ENCODE measurements around the gene FAM200C. TPM values are rescaled to one million over a fixed set of nuclear protein-coding genes. Genes with fewer than 3 reads are reported as not detected.

FAM200C gene
- polyA plus RNA-seq, 1 donor (not counting 4 experiments of a cell fraction or from before 2014, with no cell fraction given): 1.7 TPM

- H3K9me3 ChIP-seq (ENCODE audit: control insufficient read depth, low read depth, low read length): no peaks in the 10 kb centered on the region
- peaks cover 9% of the 10 kb centered on the region for H3K4me1 ChIP-seq (ENCODE audit: control insufficient read depth, extremely low read depth, insufficient read depth, low read length)
- dilution Hi-C loops (cut with MboI; ENCODE audit: extremely low pct_ligation_motif_present, low sequenced_read_pairs): no loop called here
- no peaks in the 10 kb centered on the region for H3K79me2 ChIP-seq (ENCODE audit: control insufficient read depth, insufficient read depth, low read length)
- no peak overlapping the region for H3K4me2 ChIP-seq (ENCODE audit: control insufficient read depth, extremely low read depth, insufficient read depth, low read depth, low read length)
- H4K20me1 ChIP-seq (ENCODE audit: control insufficient read depth, extremely low read depth, insufficient read depth, low read length): no peaks in the 10 kb centered on the region
- no peak overlapping the region for H3K9ac ChIP-seq (ENCODE audit: control insufficient read depth, extremely low read depth, insufficient read depth, low read length)
- no peak for TF ChIP-seq EZH2 (IDR thresholded peaks at IDR 0.05; ENCODE audit: low read length)
- no peak overlapping the region for H2AFZ ChIP-seq (ENCODE audit: control insufficient read depth, low read length)
- H3K4me3 ChIP-seq (ENCODE audit: control insufficient read depth in 2 of 3, extremely low read depth in 1 of 3, insufficient read depth in 2 of 3, low read depth in 1 of 3, low read length in 3 of 3): no peak overlapping the region
- no peaks in the 10 kb centered on the region for H3K36me3 ChIP-seq (ENCODE audit: control insufficient read depth in 2 of 2, extremely low read depth in 1 of 2, insufficient read depth in 2 of 2, low read length in 2 of 2)
- DNase-seq (ENCODE audit: low read depth, low spot score): no peak
- H3K9me1 ChIP-seq (ENCODE audit: control insufficient read depth, extremely low read depth, insufficient read depth, low read length): no peaks in the 10 kb centered on the region
- H3K27me3 ChIP-seq (ENCODE audit: control insufficient read depth, extremely low read depth, insufficient read depth, low read length): no peaks in the 10 kb centered on the region
- no peak for FAIRE-seq
- H3K27ac ChIP-seq (ENCODE audit: control insufficient read depth, insufficient read depth, low read length): no peak overlapping the region
These were observed 41.5 kb upstream of the FAM200C start for GRCh38 chr5:160441311-160441781.

GRCh38 chr5:160439205-160439600, 39.3 kb upstream of the FAM200C start:
- no peak overlapping the region for H3K27ac ChIP-seq (ENCODE audit: control insufficient read depth, insufficient read depth, low read length)
- no peaks in the 10 kb centered on the region for H4K20me1 ChIP-seq (ENCODE audit: control insufficient read depth, extremely low read depth, insufficient read depth, low read length)
- no peak for DNase-seq (ENCODE audit: low read depth, low spot score)
- peak overlapping the region; percentile 96 for H2AFZ ChIP-seq (ENCODE audit: control insufficient read depth, low read length)
- TF ChIP-seq EZH2 (IDR thresholded peaks at IDR 0.05; ENCODE audit: low read length) (no peak), CTCF (optimal IDR thresholded peaks at IDR 0.05 in 1 of 3, IDR thresholded peaks at IDR 0.05 in 1 of 3, conservative IDR thresholded peaks at IDR 0.05 in 1 of 3; ENCODE audit: extremely low read depth in 1 of 3, insufficient read depth in 2 of 3, low read length in 3 of 3) (peak; percentile 90 to 95 (median 94))
- dilution Hi-C loops (cut with MboI; ENCODE audit: extremely low pct_ligation_motif_present, low sequenced_read_pairs): no loop called here
- H3K36me3 ChIP-seq (ENCODE audit: control insufficient read depth in 2 of 2, extremely low read depth in 1 of 2, insufficient read depth in 2 of 2, low read length in 2 of 2): no peaks in the 10 kb centered on the region
- peaks cover 9% of the 10 kb centered on the region for H3K4me1 ChIP-seq (ENCODE audit: control insufficient read depth, extremely low read depth, insufficient read depth, low read length)
- no peaks in the 10 kb centered on the region for H3K79me2 ChIP-seq (ENCODE audit: control insufficient read depth, insufficient read depth, low read length)
- no peaks in the 10 kb centered on the region for H3K9me3 ChIP-seq (ENCODE audit: control insufficient read depth, low read depth, low read length)
- peak overlapping the region; percentile 67 for H3K9ac ChIP-seq (ENCODE audit: control insufficient read depth, extremely low read depth, insufficient read depth, low read length)
- peak; percentile 86 for FAIRE-seq
- H3K4me3 ChIP-seq (ENCODE audit: control insufficient read depth in 2 of 3, extremely low read depth in 1 of 3, insufficient read depth in 2 of 3, low read depth in 1 of 3, low read length in 3 of 3): peak overlapping the region; percentile 26 to 68 (median 59)
- no peaks in the 10 kb centered on the region for H3K9me1 ChIP-seq (ENCODE audit: control insufficient read depth, extremely low read depth, insufficient read depth, low read length)
- H3K4me2 ChIP-seq (ENCODE audit: control insufficient read depth, extremely low read depth, insufficient read depth, low read depth, low read length): peak overlapping the region; percentile 96
- H3K27me3 ChIP-seq (ENCODE audit: control insufficient read depth, extremely low read depth, insufficient read depth, low read length): no peaks in the 10 kb centered on the region

All from keratinocyte (primary cell).